H9 (cell line): ENCODE measurements around the gene GLYR1. TPM values are rescaled to one million over a fixed set of nuclear protein-coding genes. Genes with fewer than 3 reads are reported as not detected.

Experiments used
- DNase-seq: peaks from one replicate; pipeline ENCODE4 v3.0.0-alpha.2; 2017
- H2AFZ ChIP-seq: one replicate; pipeline ENCODE4 v1.6.1; 2013; ENCODE audit warnings: mild to moderate bottlenecking, low read length, control low read depth, moderate library complexity
- H2AK5ac ChIP-seq: 2 replicates; pipeline ENCODE4 v1.6.1; 2013; ENCODE audit warnings: low read length, control low read depth, mixed read lengths; ENCODE audit not compliant: insufficient read length
- H2BK120ac ChIP-seq: one replicate; pipeline ENCODE4 v1.6.1; 2013; ENCODE audit warnings: low read depth, mild to moderate bottlenecking, low read length, control low read depth, inconsistent platforms; ENCODE audit not compliant: poor library complexity, severe bottlenecking
- H2BK12ac ChIP-seq: 2 replicates; pipeline ENCODE4 v1.6.1; 2013; ENCODE audit warnings: low read length, control low read depth, mixed read lengths, low read depth; ENCODE audit not compliant: insufficient read length
- H2BK15ac ChIP-seq: 2 replicates; pipeline ENCODE4 v1.6.1; 2013; ENCODE audit warnings: low read depth, low read length, control low read depth
- H2BK20ac ChIP-seq: one replicate; pipeline ENCODE4 v1.6.1; 2013; ENCODE audit warnings: low read depth, mild to moderate bottlenecking, low read length, control low read depth, inconsistent platforms; ENCODE audit not compliant: poor library complexity, severe bottlenecking
- H2BK5ac ChIP-seq: 2 replicates; pipeline ENCODE4 v1.6.1; 2013; ENCODE audit warnings: low read length, control low read depth, mixed read lengths; ENCODE audit not compliant: insufficient read length
- H3K14ac ChIP-seq: 2 replicates; pipeline ENCODE4 v1.6.1; 2013; ENCODE audit warnings: low read length, control low read depth; ENCODE audit not compliant: insufficient read depth
- H3K18ac ChIP-seq: 2 replicates; pipeline ENCODE4 v1.6.1; 2013; ENCODE audit warnings: low read depth, mild to moderate bottlenecking, mixed read lengths, low read length, control low read depth; ENCODE audit not compliant: insufficient read length
- H3K23ac ChIP-seq: 2 replicates; pipeline ENCODE4 v1.6.1; 2013; ENCODE audit warnings: low read length, control low read depth, mixed read lengths, low read depth; ENCODE audit not compliant: insufficient read length
- H3K23me2 ChIP-seq: 2 replicates; pipeline ENCODE4 v1.6.1; 2013; ENCODE audit warnings: low read depth, mild to moderate bottlenecking, mixed read lengths, low read length, control low read depth; ENCODE audit not compliant: insufficient read length, poor library complexity, severe bottlenecking
- H3K27ac ChIP-seq: 2 replicates; pipeline ENCODE4 v1.5.1; 2013; ENCODE audit warnings: low read length, control low read depth, mixed read lengths, low read depth; ENCODE audit not compliant: insufficient read length
- H3K27me3 ChIP-seq: 2 replicates; pipeline ENCODE4 v1.6.1; 2013; ENCODE audit warnings: low read length, control low read depth, inconsistent platforms; ENCODE audit not compliant: insufficient read depth
- H3K4ac ChIP-seq: 2 replicates; pipeline ENCODE4 v1.6.1; 2013; ENCODE audit warnings: low read depth, mild to moderate bottlenecking, control low read depth, inconsistent platforms, low read length, moderate library complexity
- H3K4me1 ChIP-seq: 2 replicates; pipeline ENCODE4 v1.6.1; 2013; ENCODE audit warnings: low read length, control low read depth, inconsistent platforms; ENCODE audit not compliant: insufficient read depth
- H3K4me2 ChIP-seq: 2 replicates; pipeline ENCODE4 v1.6.1; 2013; ENCODE audit warnings: low read length, control low read depth, mixed read lengths; ENCODE audit not compliant: insufficient read length, insufficient read depth
- H3K56ac ChIP-seq: 2 replicates; pipeline ENCODE4 v1.6.1; 2013; ENCODE audit warnings: low read depth, mild to moderate bottlenecking, mixed read lengths, low read length, control low read depth; ENCODE audit not compliant: insufficient read length
- H3K79me1 ChIP-seq: 2 replicates; pipeline ENCODE4 v1.6.1; 2013; ENCODE audit warnings: low read depth, mild to moderate bottlenecking, moderate library complexity, low read length, control low read depth, inconsistent platforms; ENCODE audit not compliant: insufficient read depth, poor library complexity, severe bottlenecking
- H3K79me2 ChIP-seq: 2 replicates; pipeline ENCODE4 v1.6.1; 2013; ENCODE audit warnings: low read length, control low read depth, inconsistent platforms; ENCODE audit not compliant: insufficient read depth
- H3K9ac ChIP-seq: 2 replicates; pipeline ENCODE4 v1.6.1; 2013; ENCODE audit warnings: low read length, control low read depth, mixed read lengths; ENCODE audit not compliant: insufficient read length; ENCODE audit errors: extremely low read depth
- H3K9me3 ChIP-seq: one replicate; pipeline ENCODE4 v1.6.1; 2013; ENCODE audit warnings: low read depth, low read length, inconsistent platforms; ENCODE audit not compliant: control insufficient read depth
- H3T11ph ChIP-seq: one replicate; pipeline ENCODE4 v1.6.1; 2013; ENCODE audit warnings: mild to moderate bottlenecking, low read length, control low read depth, inconsistent platforms
- H4K20me1 ChIP-seq: one replicate; pipeline ENCODE4 v1.6.1; 2013; ENCODE audit not compliant: control insufficient read depth, insufficient read length, insufficient read depth
- H4K5ac ChIP-seq: 2 replicates; pipeline ENCODE4 v1.6.1; 2013; ENCODE audit warnings: low read depth, mild to moderate bottlenecking, mixed read lengths, low read length, control low read depth; ENCODE audit not compliant: insufficient read length
- H4K8ac ChIP-seq: replicated peaks from 2 replicates; pipeline ENCODE4 v1.6.1; 2013; ENCODE audit warnings: low read length, control low read depth, mixed read lengths, low read depth; ENCODE audit not compliant: insufficient read length
- H4K91ac ChIP-seq: 2 replicates; pipeline ENCODE4 v1.6.1; 2013; ENCODE audit warnings: low read depth, mild to moderate bottlenecking, moderate library complexity, mixed read lengths, low read length, control low read depth; ENCODE audit not compliant: insufficient read length
- H3K27ac Mint-ChIP-seq, 3 experiments: 2 replicates in 2 of 3; 3 replicates in 1 of 3; pipeline ENCODE4 v1.8.0; 2020 to 2021; ENCODE audit warnings: mixed read lengths in 3 of 3, mild to moderate bottlenecking in 1 of 3, moderate library complexity in 1 of 3
- H3K27me3 Mint-ChIP-seq: 2 replicates; pipeline ENCODE4 v1.8.0; 2021; ENCODE audit warnings: low read depth, mild to moderate bottlenecking, moderate library complexity, mixed read lengths
- H3K36me3 Mint-ChIP-seq, 3 experiments: 2 replicates in 2 of 3; 3 replicates in 1 of 3; pipeline ENCODE4 v1.8.0; 2020 to 2021; ENCODE audit warnings: low read depth in 3 of 3, mixed read lengths in 3 of 3; ENCODE audit not compliant: insufficient read depth in 1 of 3
- H3K4me1 Mint-ChIP-seq, 2 experiments: 2 replicates each; pipeline ENCODE4 v1.8.0; 2020; ENCODE audit warnings: mixed read lengths in 2 of 2
- H3K4me3 Mint-ChIP-seq, 2 experiments: 2 replicates in 1 of 2; 3 replicates in 1 of 2; pipeline ENCODE4 v1.8.0; 2020 to 2021; ENCODE audit warnings: mild to moderate bottlenecking in 2 of 2, mixed read lengths in 2 of 2, moderate library complexity in 1 of 2
- H3K9me3 Mint-ChIP-seq, 2 experiments: 2 replicates in 1 of 2; 3 replicates in 1 of 2; pipeline ENCODE4 v1.8.0; 2020; ENCODE audit warnings: mild to moderate bottlenecking in 2 of 2, mixed read lengths in 2 of 2, moderate library complexity in 1 of 2
- CTCF ChIP-seq: fragments of 200-600 bp; sonication (generic); conservative IDR thresholded peaks from 3 replicates; pipeline ENCODE4 v1.8.0; 2021; ENCODE audit warnings: antibody characterized with exemption, mild to moderate bottlenecking
- WGBS: extraction: QIAGEN DNeasy Blood & Tissue Kit; methylation state at CpG from one replicate; pipeline ENCODE4 v1.1.7; 2013; ENCODE audit warnings: missing lambda C conversion rate, low lambda C conversion rate, mixed read lengths; ENCODE audit not compliant: insufficient read length; ENCODE audit errors: extremely low coverage; 5-methylcytosine and 5-hydroxymethylcytosine counted together
- total RNA-seq: library from RNA; stranded (reverse); gene quantifications from 2 replicates; pipeline ENCODE4 v1.2.1, GENCODE V29; 2021

GLYR1 gene
- total RNA-seq, 1 experiment from 2014 or later, result 114 TPM

- no peak for TF ChIP-seq CTCF
- Histone ChIP-seq H3K14ac (no peak overlapping the region), H3K56ac (no peak overlapping the region), H3K23me2 (no peaks in the 10 kb centered on the region), H3K23ac (no peak overlapping the region), H3K18ac (no peak overlapping the region), H3K4me1 (no peaks in the 10 kb centered on the region), H3K9ac (no peak overlapping the region), H2AFZ (no peak overlapping the region), H2BK15ac (no peak overlapping the region), H3T11ph (no peak overlapping the region), H3K79me2 (peaks cover 3% of the 10 kb centered on the region; the same call in 1 of the 2 replicates), H2BK20ac (no peak overlapping the region), H4K20me1 (no peaks in the 10 kb centered on the region), H3K4me2 (no peak overlapping the region), H3K27me3 (no peaks in the 10 kb centered on the region), H4K8ac (no peak overlapping the region), H3K4ac (no peak overlapping the region), H4K5ac (no peak overlapping the region), H2BK12ac (no peak overlapping the region), H4K91ac (no peak overlapping the region), H2BK120ac (no peak overlapping the region), H2BK5ac (no peak overlapping the region), H2AK5ac (no peak overlapping the region), H3K9me3 (no peaks in the 10 kb centered on the region), H3K79me1 (no peaks in the 10 kb centered on the region), H3K27ac (no peak overlapping the region)
- no peak for DNase-seq
- peaks cover 26 to 72% (median 58%) of the 10 kb centered on the region in 3 experiments; a peak in 6 of 7 replicates for H3K36me3 Mint-ChIP-seq
- H3K4me3 Mint-ChIP-seq, result no peak overlapping the region
- no peaks in the 10 kb centered on the region for H3K27me3 Mint-ChIP-seq
- no CpG with 5 or more reads among the region's 13 CpGs for WGBS
- H3K27ac Mint-ChIP-seq, result no peak overlapping the region
- H3K4me1 Mint-ChIP-seq, result no peaks in the 10 kb centered on the region
- no peaks in the 10 kb centered on the region for H3K9me3 Mint-ChIP-seq
Measured at GRCh38 chr16:4837733-4838501, 9.2 kb downstream of the GLYR1 start.
